ENCODE measurements around the gene CCDC160. TPM values are rescaled to one million over a fixed set of nuclear protein-coding genes. Genes with fewer than 3 reads are reported as not detected.

Gene CCDC160
- total RNA-seq, 1 donor from 2014 or later = 1.8 TPM

DNA sequence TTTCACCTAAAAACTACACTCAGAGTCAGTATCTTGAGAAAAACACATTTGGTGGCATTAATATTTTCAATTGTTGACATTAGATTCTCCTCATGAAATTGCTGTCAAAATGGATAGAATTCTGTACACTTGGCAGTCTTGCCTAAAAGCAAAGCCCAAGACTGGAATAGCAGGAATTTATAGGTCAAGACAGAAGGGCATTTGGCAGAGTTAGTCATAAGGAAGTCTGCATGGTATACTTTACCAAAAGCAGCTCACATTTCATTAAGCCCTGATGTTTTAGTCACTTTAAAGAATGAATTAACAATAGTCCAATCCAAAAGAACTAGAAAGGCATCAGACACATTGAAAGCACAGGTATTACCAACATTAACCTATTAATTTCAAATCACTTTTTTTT lies 7.1 kb downstream of the CCDC160 start:
- no peak overlapping the region for H3K4me3 Mint-ChIP-seq
- H3K36me3 Mint-ChIP-seq = no peaks in the 10 kb centered on the region
- no peaks in the 10 kb centered on the region for H3K27me3 Mint-ChIP-seq
- H3K9me3 Mint-ChIP-seq = peaks cover 6% of the 10 kb centered on the region
- no peak for DNase-seq (ENCODE audit: extremely low spot score, unreplicated experiment)
- TF ChIP-seq CTCF (conservative IDR thresholded peaks at IDR 0.05) = no peak
- H3K27ac Mint-ChIP-seq = peak overlapping the region; percentile 24
- H3K4me1 Mint-ChIP-seq (ENCODE audit: unreplicated experiment) = peaks cover 30% of the 10 kb centered on the region

DNA sequence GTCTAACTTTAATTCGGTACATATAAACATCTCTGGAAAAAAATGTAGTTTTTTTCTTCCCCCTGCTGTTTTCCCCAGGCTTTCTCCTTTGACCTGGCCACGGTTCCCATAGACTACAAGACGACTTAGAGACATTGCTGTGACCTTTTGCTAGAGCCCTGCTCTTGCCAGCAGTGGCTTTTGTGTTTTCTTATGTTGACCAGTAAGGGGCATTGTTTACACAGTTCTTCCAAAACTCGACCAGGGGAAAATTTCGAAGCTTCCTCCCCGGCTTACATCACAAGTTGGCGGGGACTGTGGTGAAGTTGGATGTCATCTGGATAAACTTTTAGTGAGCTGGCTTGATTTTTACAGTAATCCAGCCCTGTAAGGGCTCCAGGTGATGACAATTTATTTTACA lies 9.3 kb downstream of the CCDC160 start:
- no peak for DNase-seq (ENCODE audit: extremely low spot score, unreplicated experiment)
- no peaks in the 10 kb centered on the region for H3K36me3 Mint-ChIP-seq
- no peak overlapping the region for H3K27ac Mint-ChIP-seq
- H3K4me3 Mint-ChIP-seq = no peak overlapping the region
- peaks cover 6% of the 10 kb centered on the region for H3K9me3 Mint-ChIP-seq
- no peaks in the 10 kb centered on the region for H3K27me3 Mint-ChIP-seq
- TF ChIP-seq CTCF (conservative IDR thresholded peaks at IDR 0.05) = no peak
- peaks cover 16% of the 10 kb centered on the region for H3K4me1 Mint-ChIP-seq (ENCODE audit: unreplicated experiment)

- Mint-ChIP-seq H3K4me1 (ENCODE audit: unreplicated experiment) (peaks cover 10% of the 10 kb centered on the region), H3K36me3 (no peaks in the 10 kb centered on the region), H3K9me3 (peaks cover 6% of the 10 kb centered on the region), H3K4me3 (no peak overlapping the region), H3K27ac (no peak overlapping the region), H3K27me3 (no peaks in the 10 kb centered on the region)
- no peak for DNase-seq (ENCODE audit: extremely low spot score, unreplicated experiment)
- no peak for TF ChIP-seq CTCF (conservative IDR thresholded peaks at IDR 0.05)
Observed at GRCh38 chrX:134247492-134247891, 10.5 kb downstream of the CCDC160 start.

- no peaks in the 10 kb centered on the region for H3K27me3 Mint-ChIP-seq
- no peak overlapping the region for H3K27ac Mint-ChIP-seq
- peaks cover 12% of the 10 kb centered on the region for H3K4me1 Mint-ChIP-seq (ENCODE audit: unreplicated experiment)
- peaks cover 6% of the 10 kb centered on the region for H3K9me3 Mint-ChIP-seq
- no peak for DNase-seq (ENCODE audit: extremely low spot score, unreplicated experiment)
- no peak overlapping the region for H3K4me3 Mint-ChIP-seq
- no peak for TF ChIP-seq CTCF (conservative IDR thresholded peaks at IDR 0.05)
- no peaks in the 10 kb centered on the region for H3K36me3 Mint-ChIP-seq
Observed at GRCh38 chrX:134249241-134249640, 12.3 kb downstream of the CCDC160 start.

DNA sequence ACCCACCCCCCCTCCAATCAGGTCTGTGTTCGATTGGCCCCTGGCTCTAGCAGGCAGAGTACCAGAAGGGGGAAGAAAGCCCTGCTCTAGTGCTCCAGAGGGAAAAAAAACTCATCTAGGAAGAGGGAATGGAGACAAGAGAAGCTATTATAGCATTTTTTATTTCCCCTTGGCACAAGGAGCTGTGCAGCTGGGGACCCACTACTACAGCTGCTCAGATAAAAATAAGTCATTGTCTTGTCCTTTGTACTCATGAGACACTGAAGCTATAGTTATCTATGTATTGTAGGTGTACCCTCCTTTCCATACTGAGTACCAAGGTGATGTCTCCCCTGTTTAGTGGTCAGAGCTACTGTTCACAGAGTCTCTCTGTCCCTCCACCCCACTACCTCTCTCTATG lies 14.3 kb downstream of the CCDC160 start:
- no peak for DNase-seq (ENCODE audit: extremely low spot score, unreplicated experiment)
- Mint-ChIP-seq H3K27ac (no peak overlapping the region), H3K4me1 (ENCODE audit: unreplicated experiment) (peaks cover 10% of the 10 kb centered on the region), H3K9me3 (peaks cover 6% of the 10 kb centered on the region), H3K36me3 (no peaks in the 10 kb centered on the region), H3K27me3 (no peaks in the 10 kb centered on the region), H3K4me3 (no peak overlapping the region)
- no peak for TF ChIP-seq CTCF (conservative IDR thresholded peaks at IDR 0.05)

DNA sequence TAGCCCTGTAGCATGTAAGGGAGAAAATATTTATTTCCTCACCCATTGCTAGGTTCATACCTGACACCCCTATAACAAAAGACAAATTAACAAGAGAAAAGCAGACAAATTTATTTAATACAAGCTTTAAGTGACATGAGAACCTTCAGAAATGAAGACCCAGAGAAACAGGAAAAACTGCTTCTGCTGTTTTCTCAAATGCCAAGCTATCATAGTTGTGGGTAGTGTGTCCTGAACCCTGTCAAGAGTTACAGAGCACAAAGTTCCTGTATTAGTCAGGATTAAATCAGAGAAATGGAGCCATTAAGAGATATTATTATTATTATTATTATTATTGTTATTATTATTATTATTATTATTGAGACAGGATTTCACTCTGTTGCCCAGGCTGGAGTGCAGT lies 17.5 kb downstream of the CCDC160 start:
- Mint-ChIP-seq H3K36me3 (no peaks in the 10 kb centered on the region), H3K4me1 (ENCODE audit: unreplicated experiment) (peaks cover 10% of the 10 kb centered on the region), H3K27me3 (no peaks in the 10 kb centered on the region), H3K27ac (peak overlapping the region; percentile 80), H3K4me3 (peak overlapping the region; percentile 50), H3K9me3 (peaks cover 4% of the 10 kb centered on the region)
- DNase-seq (ENCODE audit: extremely low spot score, unreplicated experiment) = no peak
- TF ChIP-seq CTCF (conservative IDR thresholded peaks at IDR 0.05) = no peak
